ENCODE results near the gene MGAT4B.

- TF ChIP-seq CTCF (IDR thresholded peaks at IDR 0.05) (no peak), POLR2A (IDR thresholded peaks at IDR 0.05) (no peak)
These were observed 14.6 kb downstream of the MGAT4B start for GRCh38 chr5:179791881-179792611.
